Rectal smooth muscle tissue (tissue), 1 donor: ENCODE data around the gene SEC22B.
"Not testable (repeated sequence)": the region's sequence is repeated elsewhere in the genome, so short reads cannot be mapped to it uniquely, and the experiment has no call there.

Experiments
- H3K27ac ChIP-seq: one replicate; pipeline ENCODE4 v1.7.0; 2013; ENCODE audit warnings: low read depth, low read length, inconsistent platforms
- H3K27me3 ChIP-seq: one replicate; pipeline ENCODE4 v1.7.0; 2013; ENCODE audit warnings: low read length; ENCODE audit not compliant: control insufficient read depth, insufficient read depth
- H3K36me3 ChIP-seq: one replicate; pipeline ENCODE4 v1.7.0; 2013; ENCODE audit warnings: low read length; ENCODE audit not compliant: control insufficient read depth, insufficient read depth
- H3K4me1 ChIP-seq: one replicate; pipeline ENCODE4 v1.7.0; 2013; ENCODE audit warnings: low read length; ENCODE audit not compliant: control insufficient read depth, insufficient read depth
- H3K4me3 ChIP-seq: one replicate; pipeline ENCODE4 v1.7.0; 2013; ENCODE audit warnings: low read length
- H3K9ac ChIP-seq: one replicate; pipeline ENCODE4 v1.7.0; 2013; ENCODE audit warnings: low read length

The SEC22B gene

DNA sequence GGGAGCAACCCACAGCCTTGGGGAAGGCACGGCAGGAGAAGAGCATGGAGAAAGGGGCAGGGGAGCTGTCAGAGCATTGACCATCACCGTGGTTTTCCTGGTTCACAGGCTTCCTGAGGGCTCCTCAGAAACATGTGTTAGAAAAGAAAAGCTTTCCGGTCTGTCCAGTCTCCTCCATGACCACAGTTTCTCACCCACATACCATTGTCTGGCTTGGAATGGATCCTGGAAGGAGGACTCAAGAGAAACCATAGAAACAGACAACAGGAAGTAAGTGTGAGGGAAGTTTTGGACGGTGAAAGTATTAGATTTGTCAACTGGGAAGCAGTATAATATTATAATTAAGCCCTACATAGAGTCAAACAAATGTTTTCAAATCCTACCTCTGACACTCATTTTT, 55.8 kb downstream of the SEC22B start:
- not testable (repeated sequence) for H3K4me1 ChIP-seq, H3K4me3 ChIP-seq, H3K36me3 ChIP-seq, H3K27me3 ChIP-seq, H3K9ac ChIP-seq, H3K27ac ChIP-seq

DNA sequence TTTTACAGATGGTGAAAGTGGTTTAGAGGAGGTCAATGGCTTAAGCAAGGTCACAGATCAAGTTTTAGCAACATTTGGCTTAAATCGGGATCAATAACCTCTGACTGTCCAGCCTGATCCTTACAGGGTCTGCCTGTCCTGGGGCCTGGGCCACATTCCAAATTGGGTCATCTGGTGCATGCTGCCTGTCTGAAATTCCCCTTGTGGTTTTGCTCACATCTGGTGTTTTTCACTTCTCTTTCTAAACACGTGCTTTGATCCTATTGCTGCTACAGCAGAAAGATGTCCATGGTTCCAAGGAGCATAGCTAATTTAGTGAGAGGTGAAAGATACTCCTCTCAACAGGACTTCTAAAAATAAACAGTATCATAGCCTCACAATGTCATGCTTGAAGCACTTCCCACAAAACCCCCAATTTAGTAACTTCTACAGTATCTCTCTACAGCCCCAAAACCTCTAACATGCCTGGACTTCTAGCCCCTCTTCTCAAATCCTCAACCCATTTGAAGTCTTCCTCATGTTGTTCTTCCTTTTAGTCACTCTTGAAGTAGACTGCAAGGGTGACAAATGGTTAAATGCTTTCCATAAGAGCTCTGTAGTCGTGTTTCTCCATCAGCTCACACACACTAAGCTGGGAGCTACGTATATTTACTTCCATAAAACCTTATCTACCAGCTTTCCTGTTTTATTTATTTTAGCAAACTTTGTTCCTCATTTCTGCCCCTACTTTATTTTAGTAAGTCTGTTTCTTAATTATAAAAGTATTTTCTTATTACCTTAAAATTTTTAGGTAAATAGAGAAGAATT, 58.7 kb downstream of the SEC22B start:
- not testable (repeated sequence) for H3K9ac ChIP-seq, H3K4me1 ChIP-seq, H3K4me3 ChIP-seq, H3K27ac ChIP-seq, H3K27me3 ChIP-seq, H3K36me3 ChIP-seq

DNA sequence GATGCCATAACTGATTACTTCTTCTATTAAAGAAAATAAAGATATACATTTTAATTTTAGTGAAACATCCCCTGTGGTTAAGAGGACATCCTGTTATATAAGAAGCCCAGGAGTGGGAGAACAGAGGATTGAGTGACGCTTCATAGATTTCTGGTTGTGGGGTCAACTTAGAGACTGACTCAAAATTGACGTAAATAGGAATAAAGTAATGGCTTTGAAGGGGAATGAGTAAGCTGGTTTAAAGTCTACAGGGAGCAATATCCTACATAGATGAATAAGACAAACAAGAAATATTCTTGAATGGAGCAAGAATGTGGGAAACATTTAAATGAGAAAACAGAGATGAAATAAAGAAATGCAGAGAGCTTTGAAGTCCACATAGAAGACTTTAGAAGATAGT, 60.2 kb downstream of the SEC22B start:
- not testable (repeated sequence) for H3K27me3 ChIP-seq, H3K4me3 ChIP-seq, H3K9ac ChIP-seq, H3K36me3 ChIP-seq, H3K4me1 ChIP-seq, H3K27ac ChIP-seq

DNA sequence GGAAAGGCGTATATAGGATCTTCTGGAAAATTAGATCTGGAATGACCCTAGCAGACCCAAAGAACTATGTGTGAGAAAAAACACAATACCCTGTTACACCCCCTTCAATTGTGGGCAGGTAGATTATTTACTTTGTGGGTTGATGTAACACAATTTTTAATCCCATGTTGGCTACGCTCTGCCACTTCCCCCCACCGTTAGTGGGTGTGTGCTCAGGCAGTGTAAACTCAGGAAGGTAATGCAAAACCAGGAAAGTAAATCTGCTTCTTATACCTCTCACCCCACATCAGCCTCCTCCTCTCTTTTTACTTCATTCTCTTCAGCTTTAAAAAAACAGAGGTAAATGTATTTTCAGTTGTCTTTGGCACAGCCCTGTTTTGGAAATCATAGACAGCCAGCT, 63.2 kb downstream of the SEC22B start:
- H3K27me3 ChIP-seq, H3K9ac ChIP-seq, H3K4me1 ChIP-seq, H3K36me3 ChIP-seq, H3K4me3 ChIP-seq, H3K27ac ChIP-seq: not testable (repeated sequence)

DNA sequence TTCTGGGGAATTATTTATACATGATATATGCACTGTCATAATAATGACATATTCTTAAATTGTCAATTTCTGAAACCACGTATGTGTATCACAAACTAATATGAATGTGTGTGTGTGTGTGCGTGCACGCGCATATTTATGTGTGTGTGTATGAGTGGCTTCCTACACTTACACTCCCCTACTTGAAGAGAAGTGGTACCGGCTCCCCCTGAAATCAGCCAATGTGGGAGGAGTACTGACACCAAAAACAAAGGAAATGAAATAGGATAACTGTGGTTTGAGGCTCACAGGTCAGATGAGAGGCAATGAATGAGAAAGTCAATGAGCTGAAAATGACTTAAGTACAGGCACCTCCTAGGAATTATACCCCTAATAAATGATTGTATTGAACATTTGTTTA, 64.1 kb downstream of the SEC22B start:
- H3K4me3 ChIP-seq, H3K9ac ChIP-seq, H3K36me3 ChIP-seq, H3K27me3 ChIP-seq, H3K27ac ChIP-seq, H3K4me1 ChIP-seq: not testable (repeated sequence)

DNA sequence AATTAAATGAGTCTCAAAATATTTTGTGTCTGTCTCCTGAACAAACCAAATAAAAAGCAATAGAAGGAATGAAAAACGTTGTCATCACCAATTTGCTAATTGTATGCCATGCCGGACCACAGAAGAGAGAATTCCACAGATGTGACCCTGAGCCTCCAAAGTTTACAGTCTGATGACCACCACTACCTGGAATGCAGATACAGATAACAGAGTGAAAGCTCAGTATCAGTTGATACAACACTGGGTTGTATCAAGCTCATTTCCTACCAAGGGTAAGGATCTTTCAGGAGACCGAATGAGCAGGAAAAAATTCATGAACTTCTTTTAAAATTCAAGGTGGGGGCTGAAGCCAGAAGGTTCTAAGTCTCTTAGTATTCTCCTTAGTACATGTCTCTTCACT, 64.5 kb downstream of the SEC22B start:
- not testable (repeated sequence) for H3K27ac ChIP-seq, H3K4me1 ChIP-seq, H3K27me3 ChIP-seq, H3K4me3 ChIP-seq, H3K36me3 ChIP-seq, H3K9ac ChIP-seq

DNA sequence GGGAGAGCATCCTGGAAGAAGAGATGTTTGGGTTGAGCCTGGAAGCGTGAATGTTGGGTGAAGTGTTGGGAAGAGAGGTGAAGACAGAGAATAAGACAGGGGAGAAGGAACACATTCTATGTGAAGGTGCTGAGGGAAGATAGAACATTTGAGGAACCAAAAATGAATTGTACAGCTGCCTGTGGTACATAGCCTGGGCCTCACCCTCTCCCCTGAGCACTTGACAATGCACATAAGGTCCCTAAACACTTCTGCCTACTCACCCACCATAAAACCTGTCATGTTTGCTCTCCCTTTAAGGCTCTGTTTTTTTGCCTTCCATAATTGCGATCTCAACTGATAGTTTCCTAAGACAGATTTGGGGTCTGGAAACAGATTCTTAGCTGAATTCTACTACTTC, 65.3 kb downstream of the SEC22B start:
- not testable (repeated sequence) for H3K4me3 ChIP-seq, H3K27me3 ChIP-seq, H3K4me1 ChIP-seq, H3K9ac ChIP-seq, H3K36me3 ChIP-seq, H3K27ac ChIP-seq

DNA sequence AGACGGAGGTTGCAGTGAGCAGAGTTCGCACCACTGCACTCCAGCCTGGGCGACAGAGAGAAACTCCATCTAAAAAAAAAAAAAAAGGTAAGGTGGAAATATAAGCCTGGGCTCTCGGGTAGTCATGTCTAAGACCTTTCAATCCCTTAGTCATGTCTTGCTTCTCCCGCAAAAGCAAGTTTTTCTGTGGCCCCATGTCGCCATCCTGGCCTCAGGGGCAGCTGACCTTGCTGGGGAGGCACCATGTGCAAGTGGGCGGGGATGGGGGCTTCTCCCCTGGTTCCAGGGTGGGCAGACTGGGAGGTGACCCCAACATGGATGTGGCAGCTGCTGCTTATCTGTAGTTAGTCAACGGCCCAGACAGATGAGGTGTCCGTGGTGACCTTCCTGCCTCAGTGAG, 66.7 kb downstream of the SEC22B start:
- not testable (repeated sequence) for H3K27me3 ChIP-seq, H3K4me1 ChIP-seq, H3K4me3 ChIP-seq, H3K27ac ChIP-seq, H3K36me3 ChIP-seq, H3K9ac ChIP-seq

DNA sequence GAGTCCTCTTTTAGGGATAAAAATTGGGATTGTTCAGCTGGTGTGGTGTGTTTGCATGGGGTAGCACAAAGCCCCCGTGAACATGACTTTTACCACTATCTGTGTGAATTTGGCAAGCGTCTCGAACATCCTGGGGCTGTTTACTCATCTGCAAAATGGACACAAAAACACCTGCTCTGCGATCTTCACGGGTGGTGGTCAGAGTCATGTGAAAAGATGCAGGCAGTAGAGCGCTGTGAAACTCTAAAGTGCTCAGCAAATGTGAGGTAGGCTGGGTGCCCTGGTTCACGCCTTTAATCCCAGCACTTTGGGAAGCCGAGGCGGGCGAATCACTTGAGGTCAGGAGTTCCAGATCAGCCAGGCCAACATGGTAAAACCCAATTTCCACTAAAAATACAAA, 67.1 kb downstream of the SEC22B start:
- not testable (repeated sequence) for H3K9ac ChIP-seq, H3K4me3 ChIP-seq, H3K36me3 ChIP-seq, H3K4me1 ChIP-seq, H3K27me3 ChIP-seq, H3K27ac ChIP-seq

DNA sequence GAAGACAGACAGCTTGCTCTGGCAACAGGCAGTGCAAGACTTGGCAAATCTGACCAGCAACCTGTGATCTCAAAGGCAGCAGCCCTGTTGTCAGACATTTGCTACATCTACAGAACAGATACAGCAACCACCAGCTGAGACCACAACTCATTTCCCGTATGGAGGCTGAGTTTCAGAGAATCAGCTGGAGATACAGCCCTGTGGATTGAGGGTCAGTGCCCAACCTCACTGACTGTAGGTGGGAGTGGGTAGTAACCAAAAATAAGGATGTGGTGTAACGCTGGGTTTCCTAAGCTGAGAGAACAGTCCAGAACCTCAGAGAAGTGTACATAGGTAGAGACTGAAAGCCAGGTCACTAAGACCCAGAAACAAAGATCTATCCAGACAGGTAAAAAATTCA, 71.0 kb downstream of the SEC22B start:
- H3K36me3 ChIP-seq, H3K9ac ChIP-seq, H3K4me1 ChIP-seq, H3K27ac ChIP-seq, H3K4me3 ChIP-seq, H3K27me3 ChIP-seq: not testable (repeated sequence)

DNA sequence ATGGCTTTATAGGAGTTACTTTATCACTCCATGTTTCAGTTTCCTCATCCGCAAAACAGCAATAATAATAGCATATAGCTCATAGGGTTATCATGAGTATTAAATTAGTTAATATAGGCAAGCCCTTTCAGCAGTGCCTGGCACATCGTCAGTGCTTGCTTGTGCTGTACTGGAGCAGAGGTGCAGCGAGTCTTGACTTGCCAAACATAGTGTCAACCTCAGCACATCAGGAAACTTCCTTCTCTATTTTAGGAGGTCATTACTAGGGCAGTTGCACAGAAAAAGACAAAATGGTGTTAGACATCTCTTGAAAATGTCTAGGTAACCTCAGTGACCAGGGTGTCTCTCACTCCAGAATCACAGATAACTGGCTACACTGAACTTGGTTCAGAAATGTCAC, 72.6 kb downstream of the SEC22B start:
- H3K9ac ChIP-seq, result not testable (repeated sequence)

DNA sequence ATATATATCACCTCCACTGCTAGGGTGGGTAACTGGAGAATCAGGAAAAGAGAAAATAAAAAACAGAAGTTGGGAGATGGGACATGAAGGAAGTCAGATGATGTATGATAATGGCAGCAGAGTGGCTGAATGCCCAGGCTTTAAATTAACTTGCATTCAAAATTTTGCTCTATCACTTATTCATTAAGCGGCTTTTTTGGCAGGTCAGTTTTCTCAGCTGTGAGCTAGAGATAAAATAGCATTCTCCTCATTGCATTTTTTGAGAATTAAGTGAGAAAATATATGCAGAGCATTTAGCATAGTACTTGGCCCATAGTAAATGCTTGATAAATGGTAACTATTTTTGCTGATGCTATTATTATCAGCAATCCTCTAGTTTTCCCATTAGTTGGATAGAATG, 74.7 kb downstream of the SEC22B start:
- H3K4me3 ChIP-seq, H3K9ac ChIP-seq, H3K27me3 ChIP-seq, H3K36me3 ChIP-seq, H3K27ac ChIP-seq, H3K4me1 ChIP-seq: not testable (repeated sequence)

More for the DNA sequence above, 72.6 kb downstream of the SEC22B start:
- not testable (repeated sequence) for H3K27ac ChIP-seq, H3K27me3 ChIP-seq, H3K4me1 ChIP-seq, H3K4me3 ChIP-seq, H3K36me3 ChIP-seq
